ENCODE results near the gene SORCS2.

The SORCS2 gene

GRCh38 chr4:7500404-7500803 lies 308.1 kb downstream of the SORCS2 start:
- no peak for DNase-seq

GRCh38 chr4:7501314-7501713 lies 309.0 kb downstream of the SORCS2 start:
- DNase-seq = no peak

GRCh38 chr4:7501873-7502272 lies 309.5 kb downstream of the SORCS2 start:
- no peak for DNase-seq

- no peak for DNase-seq
Observed at GRCh38 chr4:7503559-7504249, 311.4 kb downstream of the SORCS2 start.

GRCh38 chr4:7505116-7505900 lies 313.0 kb downstream of the SORCS2 start:
- DNase-seq = no peak

GRCh38 chr4:7506119-7506518 lies 313.8 kb downstream of the SORCS2 start:
- no peak for DNase-seq

GRCh38 chr4:7506572-7506971 lies 314.2 kb downstream of the SORCS2 start:
- no peak for DNase-seq

- no peak for DNase-seq
Observed at GRCh38 chr4:7507381-7507780, 315.0 kb downstream of the SORCS2 start.

- DNase-seq = no peak
Observed at GRCh38 chr4:7510066-7510465, 317.7 kb downstream of the SORCS2 start.

GRCh38 chr4:7510538-7510937 lies 318.2 kb downstream of the SORCS2 start:
- DNase-seq = no peak

GRCh38 chr4:7511525-7511924 lies 319.2 kb downstream of the SORCS2 start:
- DNase-seq = no peak

- DNase-seq = no peak
Observed at GRCh38 chr4:7512428-7512827, 320.1 kb downstream of the SORCS2 start.

GRCh38 chr4:7512946-7513345 lies 320.6 kb downstream of the SORCS2 start:
- DNase-seq = no peak

GRCh38 chr4:7513671-7514070 lies 321.3 kb downstream of the SORCS2 start:
- DNase-seq = no peak

- DNase-seq = no peak
Observed at GRCh38 chr4:7514281-7514680, 321.9 kb downstream of the SORCS2 start.

GRCh38 chr4:7514789-7515188 lies 322.5 kb downstream of the SORCS2 start:
- DNase-seq = no peak

GRCh38 chr4:7515390-7515902 lies 323.1 kb downstream of the SORCS2 start:
- DNase-seq = no peak

- DNase-seq = no peak
Observed at GRCh38 chr4:7516096-7516772, 323.9 kb downstream of the SORCS2 start.

GRCh38 chr4:7516773-7517144 lies 324.4 kb downstream of the SORCS2 start:
- DNase-seq = no peak

GRCh38 chr4:7518871-7519637 lies 326.7 kb downstream of the SORCS2 start:
- no peak for DNase-seq

- DNase-seq = no peak
Observed at GRCh38 chr4:7519638-7520376, 327.5 kb downstream of the SORCS2 start.

GRCh38 chr4:7521666-7522065 lies 329.3 kb downstream of the SORCS2 start:
- DNase-seq = no peak
